ENCODE results near the gene SLC35G6. TPM values are rescaled to one million over a fixed set of nuclear protein-coding genes. Genes with fewer than 3 reads are reported as not detected.

Gene SLC35G6
- total and polyA plus RNA-seq, 2 experiments from 2014 or later = 0.16 TPM; not detected in 1

GRCh38 chr17:7466318-7466638 lies 15.0 kb upstream of the SLC35G6 start (continued):
- TF ChIP-seq ZNF462 (CRISPR knock-in tag; IDR thresholded peaks at IDR 0.05) = no peak
- TF ChIP-seq EZH2 (IDR thresholded peaks at IDR 0.05; ENCODE audit: low read depth, unreplicated experiment) = no peak

- H2AFZ ChIP-seq = no peak overlapping the region
- no peaks in the 10 kb centered on the region for H3K9me2 ChIP-seq (ENCODE audit: insufficient read depth)
- peaks cover 10% of the 10 kb centered on the region for H3K27me3 Mint-ChIP-seq (ENCODE audit: insufficient read depth, low read depth, poor library complexity)
- no peak overlapping the region for H3K4me3 ChIP-seq
- H3K4me1 ChIP-seq (ENCODE audit: insufficient read depth) = peaks cover 4% of the 10 kb centered on the region; the same call in 1 of the 2 replicates
- DNase-seq (ENCODE audit: low spot score) (no peak), ATAC-seq (no peak)
- no peaks in the 10 kb centered on the region for H4K20me1 ChIP-seq (replicated peaks; ENCODE audit: insufficient read depth)
- H3K4me3 Mint-ChIP-seq = no peak overlapping the region
- H3K79me2 ChIP-seq (replicated peaks; ENCODE audit: insufficient read depth) = 0 out of 2 replicates have a peak, but pooled peaks cover 11% of the 10 kb centered on the region
- no peak for TF ChIP-seq ZNF331 (CRISPR knock-in tag; IDR thresholded peaks at IDR 0.05; ENCODE audit: low read depth)
- TF ChIP-seq ZNF462 (CRISPR knock-in tag; IDR thresholded peaks at IDR 0.05) = no peak
- H3F3A ChIP-seq (replicated peaks; ENCODE audit: low read depth) = no peaks in the 10 kb centered on the region
- no peaks in the 10 kb centered on the region for H3K36me3 ChIP-seq (ENCODE audit: insufficient read depth)
- H3K4me1 Mint-ChIP-seq = peaks cover 8% of the 10 kb centered on the region; the same call in 2 of the 3 replicates
- H3K27ac Mint-ChIP-seq = peak overlapping the region; percentile 89
- H3K27me3 ChIP-seq (ENCODE audit: insufficient read depth) = no peaks in the 10 kb centered on the region
- H3K27ac ChIP-seq (ENCODE audit: low read depth) = no peak overlapping the region
- H3K36me3 Mint-ChIP-seq (ENCODE audit: low read depth) = peaks cover 7% of the 10 kb centered on the region
- no peak overlapping the region for H3K4me2 ChIP-seq
- H3K9me3 Mint-ChIP-seq = no peaks in the 10 kb centered on the region
Measured at GRCh38 chr17:7466639-7467341, 14.5 kb upstream of the SLC35G6 start.

All from GM23338 (cell line).